Measurements from ENCODE around the gene NBPF6. TPM values are rescaled to one million over a fixed set of nuclear protein-coding genes. Genes with fewer than 3 reads are reported as not detected.
"Not testable (repeated sequence)": the region's sequence is repeated elsewhere in the genome, so short reads cannot be mapped to it uniquely, and the experiment has no call there.

NBPF6 gene
- total and polyA plus RNA-seq, 4 donors = not detected

DNA sequence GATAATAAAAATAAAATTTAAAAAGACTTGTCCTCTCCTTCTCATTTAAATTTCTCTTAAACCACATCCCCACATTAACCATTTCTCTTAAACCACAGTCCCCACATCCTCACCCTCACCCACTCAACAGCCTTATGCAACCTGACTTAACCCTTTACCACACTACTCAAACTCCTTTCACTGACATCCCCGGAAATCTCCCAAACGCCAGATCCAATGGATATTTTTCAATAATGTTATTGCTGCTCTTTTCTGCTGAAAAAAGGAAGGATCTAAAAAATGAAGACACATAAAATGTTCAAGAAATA is 55.6 kb downstream of the NBPF6 start:
- 89 to 93% methylated on average over 2 of the region's 2 CpGs for WGBS, 2 donors
- H3K27ac ChIP-seq (ENCODE audit: low read depth in 1 of 2, low read length in 2 of 2) = no peak overlapping the region
- ATAC-seq (ENCODE audit: low FRiP score) (no peak), DNase-seq (no peak)
- no peaks in the 10 kb centered on the region for H3K36me3 ChIP-seq (ENCODE audit: control insufficient read depth in 1 of 2, insufficient read depth in 2 of 2, low read length in 1 of 2)
- intact Hi-C loops (cut with DNase I) = no loop called here
- no peak overlapping the region for H3K4me3 ChIP-seq (ENCODE audit: low read length in 2 of 2)
- peaks cover 0 to 2% of the 10 kb centered on the region in 2 donors for H3K4me1 ChIP-seq (ENCODE audit: control insufficient read depth in 1 of 2, insufficient read depth in 2 of 2, low read length in 2 of 2)
- no peaks in the 10 kb centered on the region for H3K9me3 ChIP-seq (ENCODE audit: control insufficient read depth, low read length)
- H3K27me3 ChIP-seq (ENCODE audit: control insufficient read depth in 1 of 2, insufficient read depth in 2 of 2, low read length in 1 of 2) = no peaks in the 10 kb centered on the region

DNA sequence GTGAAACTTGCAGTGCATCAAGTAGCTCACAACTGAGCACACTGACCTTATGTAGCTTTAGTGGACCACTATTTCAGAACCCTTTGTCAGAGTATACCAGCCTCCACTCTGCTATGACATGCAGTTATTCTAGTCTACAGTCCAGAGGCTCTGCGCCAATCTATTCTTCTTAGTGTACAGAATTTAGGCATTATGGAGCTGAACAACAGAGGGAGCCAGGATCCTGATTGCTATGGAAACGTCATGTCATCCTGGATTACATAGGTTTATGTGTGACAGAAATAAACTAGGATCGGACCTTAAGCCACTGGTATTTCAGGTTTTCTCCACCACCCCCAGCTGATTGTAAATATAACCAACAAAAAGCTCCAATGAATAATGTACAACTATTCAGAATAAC is 61.6 kb downstream of the NBPF6 start:
- intact Hi-C loops (cut with DNase I) = loop anchor here (1.0 to 5.0 kb wide), 3 partner anchors 51 to 131 kb away; partner anchors contain the start of gene EEIG2 (in 2 of the 2)
- Histone ChIP-seq H3K4me1 (ENCODE audit: control insufficient read depth in 1 of 2, insufficient read depth in 2 of 2, low read length in 2 of 2) (no peaks in the 10 kb centered on the region), H3K9me3 (ENCODE audit: control insufficient read depth, low read length) (no peaks in the 10 kb centered on the region), H3K4me3 (ENCODE audit: low read length in 2 of 2) (no peak overlapping the region), H3K27ac (ENCODE audit: low read depth in 1 of 2, low read length in 2 of 2) (no peak overlapping the region), H3K27me3 (ENCODE audit: control insufficient read depth in 1 of 2, insufficient read depth in 2 of 2, low read length in 1 of 2) (peaks cover 0 to 3% of the 10 kb centered on the region in 2 donors), H3K36me3 (ENCODE audit: control insufficient read depth in 1 of 2, insufficient read depth in 2 of 2, low read length in 1 of 2) (no peaks in the 10 kb centered on the region)
- WGBS, 2 donors = 39 to 40% methylated on average over 3 of the region's 3 CpGs
- no peak for DNase-seq
- no peak for ATAC-seq (ENCODE audit: low FRiP score)

DNA sequence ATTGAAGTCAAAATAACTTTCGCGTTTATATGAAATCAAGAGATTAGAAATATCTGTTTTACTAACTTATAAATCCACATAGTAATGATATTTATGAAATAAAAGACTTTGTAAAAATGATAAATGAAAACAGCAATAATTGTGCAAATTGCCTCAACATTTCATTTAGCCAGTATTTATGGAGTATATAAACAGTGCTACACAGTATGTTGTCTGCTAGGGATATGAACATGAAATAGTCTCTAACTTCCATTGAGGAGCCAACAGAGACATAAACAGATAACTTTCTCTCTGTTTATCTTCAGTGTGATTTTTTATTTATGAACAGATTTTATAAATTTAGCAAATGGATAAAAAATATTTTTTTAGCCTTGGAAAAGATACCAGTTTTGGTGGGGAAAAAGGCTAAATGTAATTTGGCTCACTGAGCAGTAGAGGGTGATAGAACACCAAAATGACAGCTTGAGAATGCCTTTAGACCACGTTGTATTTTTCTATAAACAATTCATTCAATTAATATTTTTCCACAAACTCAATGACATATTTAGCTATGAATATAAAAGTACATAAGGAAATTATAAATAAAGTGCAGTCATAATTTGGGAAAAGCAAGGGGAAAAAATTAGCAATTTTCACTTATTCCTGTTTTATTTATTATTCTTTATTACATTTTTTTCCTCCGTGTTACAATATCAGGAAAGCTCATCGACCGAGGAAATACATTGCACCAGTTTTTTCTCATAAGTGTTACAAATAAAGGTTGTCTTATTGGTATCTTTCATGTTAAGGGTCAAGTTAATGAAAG is 62.3 kb downstream of the NBPF6 start:
- Histone ChIP-seq H3K4me3 (ENCODE audit: low read length in 2 of 2) (no peak overlapping the region), H3K27ac (ENCODE audit: low read depth in 1 of 2, low read length in 2 of 2) (no peak overlapping the region), H3K36me3 (ENCODE audit: control insufficient read depth in 1 of 2, insufficient read depth in 2 of 2, low read length in 1 of 2) (no peaks in the 10 kb centered on the region), H3K27me3 (ENCODE audit: control insufficient read depth in 1 of 2, insufficient read depth in 2 of 2, low read length in 1 of 2) (peaks cover 0 to 3% of the 10 kb centered on the region in 2 donors), H3K4me1 (ENCODE audit: control insufficient read depth in 1 of 2, insufficient read depth in 2 of 2, low read length in 2 of 2) (no peaks in the 10 kb centered on the region), H3K9me3 (ENCODE audit: control insufficient read depth, low read length) (no peaks in the 10 kb centered on the region)
- 48 to 50% methylated on average over 6 of the region's 6 CpGs for WGBS, 2 donors
- no peak for DNase-seq
- no peak for ATAC-seq (ENCODE audit: low FRiP score)
- intact Hi-C loops (cut with DNase I) = loop anchor here (1.0 to 5.0 kb wide), 3 partner anchors 50 to 130 kb away; partner anchors contain the start of gene EEIG2 (in 2 of the 2)

DNA sequence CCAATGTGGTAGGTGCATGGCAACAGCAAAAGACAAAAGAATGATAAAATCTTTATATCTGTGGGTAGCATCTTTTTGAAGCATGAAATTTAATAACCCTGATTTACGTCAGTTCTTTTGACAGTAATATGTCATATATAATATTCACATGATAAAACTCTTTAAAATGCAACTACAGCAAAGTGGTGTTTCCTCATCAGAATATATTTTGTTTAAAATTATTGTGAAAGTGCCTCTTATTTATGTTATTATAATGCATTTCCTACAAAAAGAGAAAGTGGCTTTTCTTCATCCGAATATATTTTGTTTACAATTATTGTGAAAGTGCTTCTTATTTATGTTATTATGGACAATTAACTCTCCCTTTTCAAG is 62.9 kb downstream of the NBPF6 start:
- Histone ChIP-seq H3K9me3 (ENCODE audit: control insufficient read depth, low read length) (no peaks in the 10 kb centered on the region), H3K27me3 (ENCODE audit: control insufficient read depth in 1 of 2, insufficient read depth in 2 of 2, low read length in 1 of 2) (peaks cover 0 to 3% of the 10 kb centered on the region in 2 donors), H3K4me3 (ENCODE audit: low read length in 2 of 2) (no peak overlapping the region), H3K4me1 (ENCODE audit: control insufficient read depth in 1 of 2, insufficient read depth in 2 of 2, low read length in 2 of 2) (no peaks in the 10 kb centered on the region), H3K36me3 (ENCODE audit: control insufficient read depth in 1 of 2, insufficient read depth in 2 of 2, low read length in 1 of 2) (no peaks in the 10 kb centered on the region), H3K27ac (ENCODE audit: low read depth in 1 of 2, low read length in 2 of 2) (no peak overlapping the region)
- 71 to 73% methylated on average over 2 of the region's 2 CpGs for WGBS, 2 donors
- ATAC-seq (ENCODE audit: low FRiP score) (no peak), DNase-seq (no peak)
- intact Hi-C loops (cut with DNase I) = loop anchor here (2.0 to 5.0 kb wide), 2 partner anchors 49 to 130 kb away; partner anchors contain the start of gene EEIG2 (in 2 of the 2)

DNA sequence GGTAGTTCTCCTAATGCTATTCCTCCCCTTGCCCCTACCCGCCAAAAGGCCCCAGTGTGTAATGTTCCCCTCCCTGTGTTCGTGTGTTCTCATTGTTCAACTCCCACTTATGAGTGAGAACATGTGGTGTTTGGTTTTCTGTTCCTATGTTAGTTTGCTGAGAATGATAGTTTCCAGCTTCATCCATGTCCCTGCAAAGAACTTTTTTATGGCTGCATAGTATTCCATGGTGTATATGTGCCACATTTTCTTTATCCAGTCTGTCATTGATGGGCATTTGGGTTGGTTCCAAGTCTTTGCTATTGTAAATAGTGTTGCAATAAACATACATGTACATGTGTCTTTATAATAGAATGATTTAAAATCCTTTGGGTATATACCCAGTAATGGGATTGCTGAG is 63.8 kb downstream of the NBPF6 start:
- not testable (repeated sequence) for H3K27me3 ChIP-seq (ENCODE audit: control insufficient read depth in 1 of 2, insufficient read depth in 2 of 2, low read length in 1 of 2); H3K27ac ChIP-seq (ENCODE audit: low read depth in 1 of 2, low read length in 2 of 2); H3K4me1 ChIP-seq (ENCODE audit: control insufficient read depth in 1 of 2, insufficient read depth in 2 of 2, low read length in 2 of 2); DNase-seq; ATAC-seq (ENCODE audit: low FRiP score); H3K9me3 ChIP-seq (ENCODE audit: control insufficient read depth, low read length); H3K36me3 ChIP-seq (ENCODE audit: control insufficient read depth in 1 of 2, insufficient read depth in 2 of 2, low read length in 1 of 2); H3K4me3 ChIP-seq (ENCODE audit: low read length in 2 of 2)
- intact Hi-C loops (cut with DNase I) = loop anchor here (2.0 to 5.0 kb wide), 2 partner anchors 48 to 129 kb away; partner anchors contain the start of gene EEIG2 (in 2 of the 2)
- 96 to 98% methylated on average over 2 of the region's 2 CpGs for WGBS, 2 donors

DNA sequence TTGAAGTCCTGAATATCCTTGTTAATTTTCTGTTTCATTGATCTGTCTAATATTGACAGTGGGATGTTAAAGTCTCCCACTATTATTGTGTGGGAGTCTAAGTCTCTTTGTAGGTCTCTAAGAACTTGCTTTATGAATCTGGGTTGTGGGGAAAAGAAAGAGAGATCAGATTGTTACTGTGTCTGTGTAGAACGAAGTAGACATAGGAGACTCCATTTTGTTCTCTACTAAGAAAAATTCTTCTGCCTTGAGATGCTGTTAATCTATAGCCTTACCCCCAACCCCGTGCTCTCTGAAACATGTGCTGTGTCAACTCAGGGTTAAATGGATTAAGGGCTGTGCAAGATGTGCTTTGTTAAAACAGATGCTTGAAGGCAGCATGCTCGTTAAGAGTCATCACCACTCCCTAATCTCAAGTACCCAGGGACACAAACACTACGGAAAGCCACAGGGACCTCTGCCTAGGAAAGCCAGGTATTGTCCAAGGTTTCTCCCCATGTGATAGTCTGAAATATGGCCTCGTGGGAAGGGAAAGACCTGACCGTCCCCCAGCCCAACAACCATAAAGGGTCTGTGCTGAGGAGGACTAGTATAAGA is 67.3 kb downstream of the NBPF6 start:
- H3K4me3 ChIP-seq (ENCODE audit: low read length in 2 of 2); ATAC-seq (ENCODE audit: low FRiP score); intact Hi-C loops (cut with DNase I); H3K9me3 ChIP-seq (ENCODE audit: control insufficient read depth, low read length); H3K4me1 ChIP-seq (ENCODE audit: control insufficient read depth in 1 of 2, insufficient read depth in 2 of 2, low read length in 2 of 2); H3K36me3 ChIP-seq (ENCODE audit: control insufficient read depth in 1 of 2, insufficient read depth in 2 of 2, low read length in 1 of 2); H3K27me3 ChIP-seq (ENCODE audit: control insufficient read depth in 1 of 2, insufficient read depth in 2 of 2, low read length in 1 of 2); DNase-seq; H3K27ac ChIP-seq (ENCODE audit: low read depth in 1 of 2, low read length in 2 of 2): not testable (repeated sequence)
- 72 to 74% methylated on average over 6 of the region's 6 CpGs for WGBS, 2 donors

Other genes with a start within 250 kb of the NBPF6 start
- gene SLC25A24, start 250.0 kb upstream of the NBPF6 start, total RNA-seq = 10 to 100 TPM; 26.5 to 28.1 TPM
- gene SLC25A24, start 250.0 kb upstream of the NBPF6 start, polyA plus RNA-seq = 10 to 100 TPM; 15.0 to 19.3 TPM
- gene NBPF4, start 206.3 kb upstream of the NBPF6 start, total RNA-seq = under 1 TPM in 1 of 2 donors, not detected in 1; 0.19 TPM
- gene NBPF4, start 206.3 kb upstream of the NBPF6 start, polyA plus RNA-seq = not detected
- 10 to 100 TPM; 13.6 to 34.9 TPM for gene EEIG2, start 109.8 kb downstream of the NBPF6 start, total RNA-seq
- gene EEIG2, start 109.8 kb downstream of the NBPF6 start, polyA plus RNA-seq = 10 to 100 TPM in 1 of 2 donors, 1 to 10 TPM in 1; 7.6 to 11.0 TPM
- gene HENMT1, start 210.8 kb downstream of the NBPF6 start, total RNA-seq = 1 to 10 TPM; 3.0 to 3.9 TPM
- gene HENMT1, start 210.8 kb downstream of the NBPF6 start, polyA plus RNA-seq = 1 to 10 TPM; 3.2 to 6.0 TPM
- 10 to 100 TPM; 41.2 to 45.6 TPM for gene PRPF38B, start 242.0 kb downstream of the NBPF6 start, total RNA-seq
- 10 to 100 TPM; 24.9 to 43.8 TPM for gene PRPF38B, start 242.0 kb downstream of the NBPF6 start, polyA plus RNA-seq